GM12878 (cell line): ENCODE results near the gene MASP1. TPM values are rescaled to one million over a fixed set of nuclear protein-coding genes. Genes with fewer than 3 reads are reported as not detected.

Experiments
- ATAC-seq: fragments of 200-7000 bp; cut with Tn5 transposase; 3 replicates; pipeline ENCODE4 v1.9.1; 2020; ENCODE audit warnings: mild to moderate bottlenecking, moderate library complexity
- BruUV-seq: library from RNA; stranded (reverse); fragments of 400-500 nt; replicated peaks from 2 replicates; lab custom pipeline; 2021; lab: Mats Ljungman, UMichigan
- CTCF ChIA-PET: fragments of 300-600 bp; sonication (Branson Sonifier 250); formaldehyde crosslinking; extraction: SDS; loops from one replicate; lab custom pipeline; 2021; ENCODE audit warnings: inconsistent platforms; lab: Yijun Ruan, JAX
- POLR2A ChIA-PET: fragments of 350-600 bp; formaldehyde crosslinking; extraction: SDS; loops from one replicate; lab custom pipeline; 2021; ENCODE audit warnings: inconsistent platforms; lab: Charles Lee
- RAD21 ChIA-PET: fragments of 300-600 bp; sonication (Branson Sonifier 250); formaldehyde crosslinking; loops from one replicate; lab custom pipeline; 2023; ENCODE audit warnings: antibody characterized with exemption; ENCODE audit not compliant: unreplicated experiment; lab: Charles Lee
- SMC1A ChIA-PET: fragments of 300-600 bp; sonication (Branson Sonifier 250); formaldehyde crosslinking; loops from one replicate; lab custom pipeline; 2023; ENCODE audit not compliant: unreplicated experiment, uncharacterized antibody; lab: Charles Lee
- DNase-seq: peaks from one replicate; pipeline ENCODE4 v3.0.0-alpha.2; 2011; ENCODE audit warnings: low read depth, low spot score
- FAIRE-seq: peaks from 3 replicates; lab custom pipeline; 2011; peaks lifted over from hg19 to GRCh38; lab: Jason Lieb, UNC
- H2AFZ ChIP-seq: 2 replicates; pipeline ENCODE4 v1.6.0; 2011; ENCODE audit warnings: low read depth, low read length, control low read depth; ENCODE audit not compliant: control insufficient read depth
- H3K27ac ChIP-seq: 2 replicates; pipeline ENCODE4 v1.5.1; 2011; ENCODE audit warnings: control low read depth; ENCODE audit not compliant: control insufficient read depth, insufficient read depth
- H3K27me3 ChIP-seq, 2 experiments: replicated peaks in 1 of 2; 2 replicates each; pipeline versions ENCODE4 v1.6.0 to v1.6.1; 2011; ENCODE audit warnings: low read length in 1 of 2; ENCODE audit not compliant: control insufficient read depth in 2 of 2, insufficient read depth in 2 of 2
- H3K36me3 ChIP-seq, 2 experiments: 2 replicates each; pipeline ENCODE4 v1.5.1; 2011; ENCODE audit warnings: low read length in 1 of 2; ENCODE audit not compliant: control insufficient read depth in 2 of 2, insufficient read depth in 2 of 2
- H3K4me1 ChIP-seq: 2 replicates; pipeline ENCODE4 v1.6.1; 2011; ENCODE audit warnings: mild to moderate bottlenecking, low read length, moderate library complexity, mixed read lengths; ENCODE audit not compliant: control insufficient read depth, insufficient read depth
- H3K4me2 ChIP-seq: 2 replicates; pipeline ENCODE4 v1.6.0; 2011; ENCODE audit warnings: control low read depth; ENCODE audit not compliant: control insufficient read depth, insufficient read depth
- H3K4me3 ChIP-seq: fragments of 200-600 bp; sonication (generic); 2 replicates; pipeline ENCODE4 v1.5.1; 2016
- H3K79me2 ChIP-seq: 2 replicates; pipeline ENCODE4 v1.6.0; 2011; ENCODE audit warnings: low read length; ENCODE audit not compliant: control insufficient read depth, insufficient read depth
- H3K9ac ChIP-seq: 2 replicates; pipeline ENCODE4 v1.8.0; 2011; ENCODE audit warnings: low read length, control low read depth, mixed read lengths; ENCODE audit not compliant: control insufficient read depth, insufficient read depth
- H3K9me3 ChIP-seq: replicated peaks from 3 replicates; pipeline ENCODE4 v1.5.1; 2011; ENCODE audit warnings: mild to moderate bottlenecking, low read length; ENCODE audit not compliant: control insufficient read depth, insufficient read depth
- H4K20me1 ChIP-seq: 2 replicates; pipeline ENCODE4 v1.6.0; 2011; ENCODE audit not compliant: control insufficient read depth, insufficient read depth
- BCL11A ChIP-seq: IDR thresholded peaks from 2 replicates; pipeline ENCODE4 v1.6.1; 2011; ENCODE audit warnings: low read depth, low read length
- BMI1 ChIP-seq: fragments of 450-650 bp; IDR thresholded peaks from 2 replicates; pipeline ENCODE4 v1.6.1; 2016; ENCODE audit warnings: mild to moderate bottlenecking, moderate library complexity, borderline replicate concordance
- CHD2 ChIP-seq: IDR thresholded peaks from 2 replicates; pipeline ENCODE4 v1.6.1; 2011; ENCODE audit warnings: low read depth, low read length, improper control_type of control experiment, borderline replicate concordance
- DPF2 ChIP-seq: fragments of 450-650 bp; IDR thresholded peaks from 2 replicates; pipeline ENCODE4 v1.6.1; 2017; ENCODE audit warnings: mild to moderate bottlenecking
- IKZF1 ChIP-seq: fragments of 450-650 bp; conservative IDR thresholded peaks from 2 replicates; pipeline ENCODE4 v1.6.1; 2017; ENCODE audit warnings: antibody characterized with exemption, mild to moderate bottlenecking
- KLF5 ChIP-seq: fragments of 450-650 bp; IDR thresholded peaks from 2 replicates; pipeline ENCODE4 v1.6.1; 2014; ENCODE audit warnings: mild to moderate bottlenecking; ENCODE audit not compliant: partially characterized antibody
- MEF2A ChIP-seq: IDR thresholded peaks from 2 replicates; pipeline ENCODE4 v1.6.1; 2011; ENCODE audit warnings: low read depth, mild to moderate bottlenecking, low read length, moderate library complexity; ENCODE audit not compliant: insufficient read depth
- SIX5 ChIP-seq: IDR thresholded peaks from 2 replicates; pipeline ENCODE4 v1.6.1; 2011; ENCODE audit warnings: mild to moderate bottlenecking, low read depth, low read length, moderate library complexity; ENCODE audit not compliant: severe bottlenecking
- SRF ChIP-seq, 2 experiments: IDR thresholded peaks; 2 replicates each; pipeline ENCODE4 v1.6.1; 2011; ENCODE audit warnings: low read depth in 2 of 2, low read length in 2 of 2, mild to moderate bottlenecking in 1 of 2, moderate library complexity in 1 of 2
- TBL1XR1 ChIP-seq: IDR thresholded peaks from 2 replicates; pipeline ENCODE4 v1.6.1; 2012; ENCODE audit warnings: low read depth, low read length, improper control_type of control experiment
- ZNF622 ChIP-seq: fragments of 450-650 bp; IDR thresholded peaks from 2 replicates; pipeline ENCODE4 v1.6.1; 2017; ENCODE audit warnings: mild to moderate bottlenecking, inconsistent platforms
- ZZZ3 ChIP-seq: IDR thresholded peaks from 2 replicates; pipeline ENCODE4 v1.6.1; 2011; ENCODE audit warnings: low read depth; ENCODE audit not compliant: control insufficient read depth, insufficient read length
- WGBS: methylation state at CpG from one replicate; pipeline ENCODE4 v1.1.6; 2016; ENCODE audit warnings: low lambda C conversion rate; ENCODE audit not compliant: insufficient replicate concordance, insufficient coverage; ENCODE audit errors: missing lambda C conversion rate; 5-methylcytosine and 5-hydroxymethylcytosine counted together
- in situ Hi-C: fragments of 300-500 bp; cut with MboI; formaldehyde crosslinking; loops from 9 replicates; pipeline ENCODE4 v1.14.3; 2018; ENCODE audit warnings: mixed read lengths
- intact Hi-C: fragments of 100-400 bp; cut with micrococcal nuclease; formaldehyde crosslinking; loops from one replicate; pipeline ENCODE4 v1.14.2; 2022; ENCODE audit not compliant: unreplicated experiment
- polyA plus RNA-seq, 11 experiments: library from polyadenylated mRNA; depleted of rRNA in 4 of 11; unstranded in 6 of 11; stranded (reverse) in 5 of 11; fragments of >200 nt; fragmentation: Nextera tagmentation in 4 of 11; fragmentation: Illumina TruSeq in 1 of 11; extraction: Ambion mirVana in 4 of 11; extraction: Trizol in 1 of 11; gene quantifications; 1 replicate in 1 of 11; 2 replicates in 10 of 11; pipeline versions ENCODE4 v1.2.1 to v1.2.3, GENCODE V29; 2011 to 2016; ENCODE audit warnings: inconsistent platforms in 2 of 11, missing spikeins in 2 of 11, low read depth in 1 of 11
- total RNA-seq, 4 experiments: library from RNA; depleted of rRNA in 3 of 4; stranded (reverse); fragments of >200 nt in 3 of 4; fragmentation: Illumina TruSeq in 1 of 4; extraction: Trizol in 1 of 4; gene quantifications; 2 replicates each; pipeline versions ENCODE4 v1.2.1 to v1.2.3, GENCODE V29; 2013 to 2021

Gene MASP1
- total and polyA plus RNA-seq, 10 of the 15 experiments (the other 5 are each of a cell fraction or from before 2014, with no cell fraction given): 0.05 TPM; not detected in 9

DNA sequence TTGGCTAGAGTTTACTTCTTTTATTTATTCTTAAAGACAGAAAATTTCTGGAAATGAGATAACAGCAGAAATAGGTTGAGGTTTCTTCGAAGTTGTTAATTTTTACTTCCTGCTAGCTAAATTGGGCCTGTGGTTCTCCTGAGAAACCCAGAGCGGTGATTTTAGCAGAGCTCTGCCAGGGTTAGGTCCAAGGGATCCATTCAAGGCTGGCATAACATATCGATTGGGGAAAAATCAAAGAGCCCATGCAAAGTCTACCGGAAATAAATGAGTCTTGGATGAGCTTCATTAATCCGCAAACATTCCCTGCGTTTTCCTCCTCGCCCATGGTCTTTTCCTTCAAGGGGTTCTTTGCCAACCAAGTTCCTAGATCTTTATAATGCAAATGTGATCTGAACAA lies 30.8 kb upstream of the MASP1 start:
- ChIA-PET CTCF (interaction anchor here (1.2 to 12.2 kb wide), 5 partner anchors 45 to 394 kb away, joined by 3 to 519 read pairs (median 5); partner anchors contain the start of gene SST), POLR2A (no interaction called here), SMC1A (interaction anchor here (1.0 to 10.5 kb wide), 6 partner anchors 11 to 358 kb away, joined by 3 to 231 read pairs (median 4); no protein-coding TSS in a partner anchor), RAD21 (interaction anchor here (8.5 kb wide), 1 partner anchor 357 kb away, joined by 219 read pairs; no protein-coding TSS in a partner anchor)
- H3K9me3 ChIP-seq: no peaks in the 10 kb centered on the region
- H2AFZ ChIP-seq: no peak overlapping the region
- no peak overlapping the region for H3K9ac ChIP-seq
- H3K36me3 ChIP-seq: no peaks in the 10 kb centered on the region
- 28% methylated on average over 7 of the region's 7 CpGs for WGBS
- TF ChIP-seq SRF (IDR thresholded peaks at IDR 0.05; ENCODE audit: low read depth in 2 of 2, low read length in 2 of 2) (no peak), BCL11A (no peak), ZZZ3 (no peak), KLF5 (no peak), TBL1XR1 (no peak), BMI1 (no peak), DPF2 (no peak), MEF2A (no peak), CHD2 (no peak), ZNF622 (no peak), SIX5 (no peak), IKZF1 (no peak)
- H3K4me2 ChIP-seq: no peak overlapping the region
- no peaks in the 10 kb centered on the region for H3K4me1 ChIP-seq
- H3K79me2 ChIP-seq: no peaks in the 10 kb centered on the region
- DNase-seq (no peak), ATAC-seq (no peak), FAIRE-seq (no peak)
- in situ Hi-C loops: no loop called here
- BruUV-seq: no TSS peak
- no peak overlapping the region for H3K27ac ChIP-seq
- intact Hi-C loops: no loop called here
- H3K27me3 ChIP-seq: peaks cover 0 to 1% of the 10 kb centered on the region in 2 experiments; a peak in 1 of 4 replicates
- no peaks in the 10 kb centered on the region for H4K20me1 ChIP-seq
- H3K4me3 ChIP-seq: no peak overlapping the region
